ENCODE measurements around the gene CARD19. TPM values are rescaled to one million over a fixed set of nuclear protein-coding genes. Genes with fewer than 3 reads are reported as not detected.
"Not testable (repeated sequence)": the region's sequence is repeated elsewhere in the genome, so short reads cannot be mapped to it uniquely, and the experiment has no call there.

CARD19 gene
- total RNA-seq, 1 experiment from 2014 or later, result 97.5 TPM

GRCh38 chr9:93116072-93116961 lies 20.3 kb downstream of the CARD19 start:
- CTCF ChIA-PET, result interaction anchor here (1.0 kb wide), 1 partner anchor 38 kb away, joined by 3 read pairs; no protein-coding TSS in a partner anchor
- Histone ChIP-seq H3K9me3 (ENCODE audit: insufficient read depth, low read depth) (no peaks in the 10 kb centered on the region), H3F3A (ENCODE audit: insufficient read depth, low read depth) (peaks cover 73% of the 10 kb centered on the region), H3K27ac (peak overlapping the region; percentile 97), H3K4me3 (peak overlapping the region; percentile 49), H3K4me2 (peak overlapping the region; percentile 92), H3K79me2 (ENCODE audit: low read depth) (peaks cover 21% of the 10 kb centered on the region), H2AFZ (no peak overlapping the region), H3K4me1 (replicated peaks; ENCODE audit: insufficient read depth) (peaks cover 77% of the 10 kb centered on the region), H3K9me2 (ENCODE audit: insufficient read depth) (no peaks in the 10 kb centered on the region), H3K27me3 (ENCODE audit: insufficient read depth, low read depth) (no peaks in the 10 kb centered on the region), H4K20me1 (ENCODE audit: insufficient read depth) (no peaks in the 10 kb centered on the region), H3K36me3 (ENCODE audit: low read depth) (0 out of 2 replicates have a peak, but pooled peaks cover 4% of the 10 kb centered on the region)
- no TSS peak for BruUV-seq (replicated peaks)
- DNase-seq, result peak; percentile 83 to 93
- TF ChIP-seq EZH2 (IDR thresholded peaks at IDR 0.05; ENCODE audit: low read depth), result no peak
- TF ChIP-seq, protein P1, sequence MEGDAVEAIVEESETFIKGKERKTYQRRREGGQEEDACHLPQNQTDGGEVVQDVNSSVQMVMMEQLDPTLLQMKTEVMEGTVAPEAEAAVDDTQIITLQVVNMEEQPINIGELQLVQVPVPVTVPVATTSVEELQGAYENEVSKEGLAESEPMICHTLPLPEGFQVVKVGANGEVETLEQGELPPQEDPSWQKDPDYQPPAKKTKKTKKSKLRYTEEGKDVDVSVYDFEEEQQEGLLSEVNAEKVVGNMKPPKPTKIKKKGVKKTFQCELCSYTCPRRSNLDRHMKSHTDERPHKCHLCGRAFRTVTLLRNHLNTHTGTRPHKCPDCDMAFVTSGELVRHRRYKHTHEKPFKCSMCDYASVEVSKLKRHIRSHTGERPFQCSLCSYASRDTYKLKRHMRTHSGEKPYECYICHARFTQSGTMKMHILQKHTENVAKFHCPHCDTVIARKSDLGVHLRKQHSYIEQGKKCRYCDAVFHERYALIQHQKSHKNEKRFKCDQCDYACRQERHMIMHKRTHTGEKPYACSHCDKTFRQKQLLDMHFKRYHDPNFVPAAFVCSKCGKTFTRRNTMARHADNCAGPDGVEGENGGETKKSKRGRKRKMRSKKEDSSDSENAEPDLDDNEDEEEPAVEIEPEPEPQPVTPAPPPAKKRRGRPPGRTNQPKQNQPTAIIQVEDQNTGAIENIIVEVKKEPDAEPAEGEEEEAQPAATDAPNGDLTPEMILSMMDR (conservative IDR thresholded peaks at IDR 0.05), result no peak
- intact Hi-C loops (cut with micrococcal nuclease; ENCODE audit: unreplicated experiment), result no loop called here
- POLR2A ChIA-PET (ENCODE audit: unreplicated experiment), result interaction anchor here (0.5 to 0.7 kb wide), 5 partner anchors 17 to 186 kb away, joined by 5 to 19 read pairs (median 6); partner anchors contain the start of gene NINJ1

- H3K9me2 ChIP-seq (ENCODE audit: insufficient read depth); DNase-seq; BruUV-seq (replicated peaks); H3K4me2 ChIP-seq; intact Hi-C loops (cut with micrococcal nuclease; ENCODE audit: unreplicated experiment); H3K27me3 ChIP-seq (ENCODE audit: insufficient read depth, low read depth); H3K9me3 ChIP-seq (ENCODE audit: insufficient read depth, low read depth); H3K36me3 ChIP-seq (ENCODE audit: low read depth); H4K20me1 ChIP-seq (ENCODE audit: insufficient read depth); CTCF ChIA-PET; H2AFZ ChIP-seq; H3K4me3 ChIP-seq: not testable (repeated sequence)
- Histone ChIP-seq H3K79me2 (ENCODE audit: low read depth) (peaks cover 15% of the 10 kb centered on the region), H3K27ac (peak overlapping the region; percentile 97; the same call in 1 of the 2 replicates), H3F3A (ENCODE audit: insufficient read depth, low read depth) (peaks cover 64% of the 10 kb centered on the region), H3K4me1 (replicated peaks; ENCODE audit: insufficient read depth) (peaks cover 66% of the 10 kb centered on the region)
- POLR2A ChIA-PET (ENCODE audit: unreplicated experiment), result interaction anchor here (0.7 kb wide), 1 partner anchor 114 kb away, joined by 13 read pairs; no protein-coding TSS in a partner anchor
These were observed 21.5 kb downstream of the CARD19 start for GRCh38 chr9:93117521-93117920.

DNA sequence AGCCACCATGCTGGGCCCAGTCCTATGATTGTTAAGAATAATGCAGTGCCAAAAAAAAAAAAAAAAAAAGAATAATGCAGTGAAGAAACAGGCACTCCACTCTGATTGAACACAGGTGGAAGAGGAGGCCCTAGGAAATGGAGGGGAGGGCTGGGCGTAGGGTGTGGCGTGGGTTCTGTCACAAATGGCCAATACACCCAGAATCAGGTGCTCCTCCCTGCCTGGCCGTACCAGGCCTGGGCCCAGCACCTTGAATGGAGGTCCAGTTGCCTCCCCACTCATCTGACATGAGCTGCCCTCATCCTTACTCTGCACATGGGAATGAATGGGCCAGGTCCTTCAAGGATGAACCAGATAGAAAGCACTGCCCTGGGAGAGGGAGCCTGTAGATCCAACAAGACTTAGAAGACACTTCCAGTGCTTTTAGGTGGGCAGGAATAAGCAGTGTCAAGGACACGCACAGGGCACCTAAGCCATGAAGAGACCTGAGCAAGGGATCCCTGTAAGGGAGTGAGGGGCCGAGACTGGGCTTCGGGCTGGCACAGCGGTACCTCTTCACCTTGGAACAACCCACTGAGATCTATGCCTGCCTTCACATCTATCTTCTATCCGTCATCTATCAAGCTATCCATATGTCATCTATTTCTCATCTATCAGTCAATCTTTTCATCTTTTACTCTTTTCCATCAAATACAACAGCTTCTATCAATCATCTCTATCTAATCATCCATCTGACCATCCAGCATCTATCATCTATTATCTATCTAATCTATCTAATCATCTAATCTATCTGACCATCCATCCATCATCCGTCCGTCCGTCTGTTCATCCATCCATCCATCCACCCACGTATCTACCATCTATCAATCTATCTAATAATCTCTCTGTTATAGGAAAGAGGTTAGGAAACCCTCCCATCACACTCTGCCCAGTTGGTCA lies 22.2 kb downstream of the CARD19 start:
- TF ChIP-seq, protein P1 (conservative IDR thresholded peaks at IDR 0.05), result no peak
- TF ChIP-seq EZH2 (IDR thresholded peaks at IDR 0.05; ENCODE audit: low read depth), result no peak

More for the DNA sequence above, 22.2 kb downstream of the CARD19 start:
- no peaks in the 10 kb centered on the region for H3K27me3 ChIP-seq (ENCODE audit: insufficient read depth, low read depth)
- TSS peak; percentile 13 for BruUV-seq (replicated peaks)
- H3K36me3 ChIP-seq (ENCODE audit: low read depth), result peaks cover 9% of the 10 kb centered on the region; the same call in 1 of the 2 replicates
- intact Hi-C loops (cut with micrococcal nuclease; ENCODE audit: unreplicated experiment), result loop anchor here (2.0 kb wide), 1 partner anchor 15 kb away; no protein-coding TSS in a partner anchor
- no peak overlapping the region for H3K4me3 ChIP-seq
- H3K79me2 ChIP-seq (ENCODE audit: low read depth), result peaks cover 8% of the 10 kb centered on the region
- H3K4me2 ChIP-seq, result no peak overlapping the region
- H2AFZ ChIP-seq, result no peak overlapping the region
- peaks cover 57% of the 10 kb centered on the region for H3F3A ChIP-seq (ENCODE audit: insufficient read depth, low read depth)
- no peak overlapping the region for H3K27ac ChIP-seq
- H3K9me2 ChIP-seq (ENCODE audit: insufficient read depth), result no peaks in the 10 kb centered on the region
- H3K9me3 ChIP-seq (ENCODE audit: insufficient read depth, low read depth), result no peaks in the 10 kb centered on the region
- ChIA-PET POLR2A (ENCODE audit: unreplicated experiment) (interaction anchor here (0.7 kb wide), 2 partner anchors 113 to 242 kb away, joined by 13 to 26 read pairs; no protein-coding TSS in a partner anchor), CTCF (interaction anchor here (0.8 kb wide), 1 partner anchor 36 kb away, joined by 3 read pairs; no protein-coding TSS in a partner anchor)
- H4K20me1 ChIP-seq (ENCODE audit: insufficient read depth), result no peaks in the 10 kb centered on the region
- DNase-seq, result no peak
- peaks cover 59% of the 10 kb centered on the region for H3K4me1 ChIP-seq (replicated peaks; ENCODE audit: insufficient read depth)
